ENCODE measurements around the gene CNEP1R1. TPM values are rescaled to one million over a fixed set of nuclear protein-coding genes. Genes with fewer than 3 reads are reported as not detected.

CNEP1R1 gene
- total RNA-seq, 4 donors from 2014 or later, result 11.2 to 18.7 (median 14.2) TPM

- no peak for DNase-seq (ENCODE audit: extremely low spot score)
- H3K36me3 ChIP-seq, result no peaks in the 10 kb centered on the region
- intact Hi-C loops (cut with DNase I), result no loop called here
- H3K9me3 ChIP-seq, result no peaks in the 10 kb centered on the region
- H3K4me1 ChIP-seq, result no peaks in the 10 kb centered on the region
- no peak overlapping the region for H3K27ac ChIP-seq (replicated peaks in 1 of 4)
- H3K4me3 ChIP-seq, result no peak overlapping the region
- TF ChIP-seq EP300 (IDR thresholded peaks at IDR 0.05), result no peak
- TF ChIP-seq POLR2AphosphoS5 (IDR thresholded peaks at IDR 0.05), result no peak
- no peak for TF ChIP-seq CTCF (IDR thresholded peaks at IDR 0.05)
- no peak for TF ChIP-seq POLR2A (IDR thresholded peaks at IDR 0.05; ENCODE audit: low read depth)
- H3K27me3 ChIP-seq, result peaks cover 0 to 6% (median 0%) of the 10 kb centered on the region in 4 donors
- WGBS, result 88% methylated on average over 2 of the region's 2 CpGs
Measured at GRCh38 chr16:50047864-50048263, 22.8 kb downstream of the CNEP1R1 start.

GRCh38 chr16:50050802-50051201 is 25.8 kb downstream of the CNEP1R1 start:
- Histone ChIP-seq H3K36me3 (no peaks in the 10 kb centered on the region), H3K27ac (replicated peaks in 1 of 4) (no peak overlapping the region), H3K9me3 (peaks cover 0 to 3% (median 0%) of the 10 kb centered on the region in 4 donors), H3K4me3 (no peak overlapping the region), H3K27me3 (peaks cover 0 to 6% (median 0%) of the 10 kb centered on the region in 4 donors), H3K4me1 (no peaks in the 10 kb centered on the region)
- TF ChIP-seq CTCF (IDR thresholded peaks at IDR 0.05), result no peak
- no peak for TF ChIP-seq POLR2A (IDR thresholded peaks at IDR 0.05; ENCODE audit: low read depth)
- no peak for TF ChIP-seq POLR2AphosphoS5 (IDR thresholded peaks at IDR 0.05)
- no peak for TF ChIP-seq EP300 (IDR thresholded peaks at IDR 0.05)
- 24% methylated on average over 2 of the region's 2 CpGs for WGBS
- intact Hi-C loops (cut with DNase I), result no loop called here
- no peak for DNase-seq (ENCODE audit: extremely low spot score)

GRCh38 chr16:50056226-50056625 is 31.2 kb downstream of the CNEP1R1 start:
- no peak overlapping the region for H3K27ac ChIP-seq (replicated peaks in 1 of 4)
- WGBS, result 96% methylated on average over 4 of the region's 4 CpGs
- H3K4me1 ChIP-seq, result no peaks in the 10 kb centered on the region
- no peak overlapping the region for H3K4me3 ChIP-seq
- DNase-seq (ENCODE audit: extremely low spot score), result no peak
- H3K36me3 ChIP-seq, result no peaks in the 10 kb centered on the region
- no peaks in the 10 kb centered on the region for H3K27me3 ChIP-seq
- H3K9me3 ChIP-seq, result peaks cover 0 to 14% (median 4%) of the 10 kb centered on the region in 4 donors
- intact Hi-C loops (cut with DNase I), result no loop called here
- TF ChIP-seq POLR2AphosphoS5 (IDR thresholded peaks at IDR 0.05) (no peak), CTCF (IDR thresholded peaks at IDR 0.05) (no peak), EP300 (IDR thresholded peaks at IDR 0.05) (no peak)

GRCh38 chr16:50058091-50058771 is 33.2 kb downstream of the CNEP1R1 start:
- Histone ChIP-seq H3K36me3 (no peaks in the 10 kb centered on the region), H3K27me3 (no peaks in the 10 kb centered on the region), H3K9me3 (peaks cover 0 to 14% (median 4%) of the 10 kb centered on the region in 4 donors), H3K4me1 (no peaks in the 10 kb centered on the region), H3K4me3 (no peak overlapping the region), H3K27ac (replicated peaks in 1 of 4) (no peak overlapping the region)
- intact Hi-C loops (cut with DNase I), result no loop called here
- TF ChIP-seq POLR2A (IDR thresholded peaks at IDR 0.05; ENCODE audit: low read depth), result no peak
- no peak for TF ChIP-seq EP300 (IDR thresholded peaks at IDR 0.05)
- no peak for TF ChIP-seq CTCF (IDR thresholded peaks at IDR 0.05)
- TF ChIP-seq POLR2AphosphoS5 (IDR thresholded peaks at IDR 0.05), result no peak
- WGBS, result 95% methylated on average over 20 of the region's 28 CpGs
- DNase-seq (ENCODE audit: extremely low spot score), result no peak

GRCh38 chr16:50059111-50059510 is 34.1 kb downstream of the CNEP1R1 start:
- DNase-seq (ENCODE audit: extremely low spot score), result no peak
- Histone ChIP-seq H3K27me3 (no peaks in the 10 kb centered on the region), H3K27ac (replicated peaks in 1 of 4) (no peak overlapping the region), H3K9me3 (peaks cover 0 to 14% (median 4%) of the 10 kb centered on the region in 4 donors), H3K4me1 (no peaks in the 10 kb centered on the region), H3K36me3 (no peaks in the 10 kb centered on the region), H3K4me3 (no peak overlapping the region)
- intact Hi-C loops (cut with DNase I), result no loop called here
- whole genome bisulfite sequencing, result 84% methylated on average over 8 of the region's 10 CpGs
- TF ChIP-seq EP300 (IDR thresholded peaks at IDR 0.05), result no peak
- no peak for TF ChIP-seq POLR2AphosphoS5 (IDR thresholded peaks at IDR 0.05)
- no peak for TF ChIP-seq POLR2A (IDR thresholded peaks at IDR 0.05; ENCODE audit: low read depth)
- no peak for TF ChIP-seq CTCF (IDR thresholded peaks at IDR 0.05)

Measured in esophagus muscularis mucosa (tissue), 4 donors.